ENCODE measurements around the gene NTRK3.

DNA sequence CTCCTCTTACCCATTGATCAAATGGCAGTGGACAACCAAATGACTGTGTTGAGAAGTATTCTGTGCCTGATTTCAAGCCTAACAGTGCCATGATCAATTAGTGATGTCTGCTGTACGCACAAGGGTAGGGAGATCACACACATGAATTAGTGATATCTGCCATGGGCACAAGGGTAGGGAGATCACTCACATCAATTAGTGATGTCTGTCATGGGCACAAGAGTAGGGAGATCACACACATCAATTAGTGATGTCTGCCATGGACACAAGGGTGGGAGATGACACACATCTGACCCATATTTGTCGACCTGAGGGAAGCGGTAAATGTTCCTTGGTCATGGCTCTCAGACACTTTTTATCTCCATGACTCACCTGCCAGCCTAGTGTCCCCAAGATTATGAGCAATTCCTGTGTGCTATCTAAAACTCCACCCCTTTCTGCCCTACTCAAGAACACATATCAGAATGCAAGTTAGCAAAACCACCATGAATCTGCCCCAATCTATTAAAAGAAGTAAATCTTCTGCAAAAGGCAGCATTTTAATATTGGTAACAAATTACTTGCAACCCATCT, 165.0 kb downstream of the NTRK3 start:
- TF ChIP-seq, protein P1, sequence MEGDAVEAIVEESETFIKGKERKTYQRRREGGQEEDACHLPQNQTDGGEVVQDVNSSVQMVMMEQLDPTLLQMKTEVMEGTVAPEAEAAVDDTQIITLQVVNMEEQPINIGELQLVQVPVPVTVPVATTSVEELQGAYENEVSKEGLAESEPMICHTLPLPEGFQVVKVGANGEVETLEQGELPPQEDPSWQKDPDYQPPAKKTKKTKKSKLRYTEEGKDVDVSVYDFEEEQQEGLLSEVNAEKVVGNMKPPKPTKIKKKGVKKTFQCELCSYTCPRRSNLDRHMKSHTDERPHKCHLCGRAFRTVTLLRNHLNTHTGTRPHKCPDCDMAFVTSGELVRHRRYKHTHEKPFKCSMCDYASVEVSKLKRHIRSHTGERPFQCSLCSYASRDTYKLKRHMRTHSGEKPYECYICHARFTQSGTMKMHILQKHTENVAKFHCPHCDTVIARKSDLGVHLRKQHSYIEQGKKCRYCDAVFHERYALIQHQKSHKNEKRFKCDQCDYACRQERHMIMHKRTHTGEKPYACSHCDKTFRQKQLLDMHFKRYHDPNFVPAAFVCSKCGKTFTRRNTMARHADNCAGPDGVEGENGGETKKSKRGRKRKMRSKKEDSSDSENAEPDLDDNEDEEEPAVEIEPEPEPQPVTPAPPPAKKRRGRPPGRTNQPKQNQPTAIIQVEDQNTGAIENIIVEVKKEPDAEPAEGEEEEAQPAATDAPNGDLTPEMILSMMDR (IDR thresholded peaks at IDR 0.05; ENCODE audit: borderline replicate concordance, extremely low read depth, low read length, poor library complexity, severe bottlenecking) = no peak
- TF ChIP-seq EZH2 (IDR thresholded peaks at IDR 0.05; ENCODE audit: borderline replicate concordance, low read depth, low read length, severe bottlenecking) = no peak
